GM12878 (cell line): ENCODE results near the gene AANAT. TPM values are rescaled to one million over a fixed set of nuclear protein-coding genes. Genes with fewer than 3 reads are reported as not detected.

ENCODE experiments used
- ATAC-seq: fragments of 200-7000 bp; cut with Tn5 transposase; 3 replicates; pipeline ENCODE4 v1.9.1; 2020; ENCODE audit warnings: mild to moderate bottlenecking, moderate library complexity
- BruUV-seq: library from RNA; stranded (reverse); fragments of 400-500 nt; replicated peaks from 2 replicates; lab custom pipeline; 2021; lab: Mats Ljungman, UMichigan
- CTCF ChIA-PET: fragments of 300-600 bp; sonication (Branson Sonifier 250); formaldehyde crosslinking; extraction: SDS; loops from one replicate; lab custom pipeline; 2021; ENCODE audit warnings: inconsistent platforms; lab: Yijun Ruan, JAX
- POLR2A ChIA-PET: fragments of 350-600 bp; formaldehyde crosslinking; extraction: SDS; loops from one replicate; lab custom pipeline; 2021; ENCODE audit warnings: inconsistent platforms; lab: Charles Lee
- RAD21 ChIA-PET: fragments of 300-600 bp; sonication (Branson Sonifier 250); formaldehyde crosslinking; loops from one replicate; lab custom pipeline; 2023; ENCODE audit warnings: antibody characterized with exemption; ENCODE audit not compliant: unreplicated experiment; lab: Charles Lee
- SMC1A ChIA-PET: fragments of 300-600 bp; sonication (Branson Sonifier 250); formaldehyde crosslinking; loops from one replicate; lab custom pipeline; 2023; ENCODE audit not compliant: unreplicated experiment, uncharacterized antibody; lab: Charles Lee
- DNase-seq: peaks from one replicate; pipeline ENCODE4 v3.0.0-alpha.2; 2011; ENCODE audit warnings: low read depth, low spot score
- FAIRE-seq: peaks from 3 replicates; lab custom pipeline; 2011; peaks lifted over from hg19 to GRCh38; lab: Jason Lieb, UNC
- H2AFZ ChIP-seq: 2 replicates; pipeline ENCODE4 v1.6.0; 2011; ENCODE audit warnings: low read depth, low read length, control low read depth; ENCODE audit not compliant: control insufficient read depth
- H3K27ac ChIP-seq: 2 replicates; pipeline ENCODE4 v1.5.1; 2011; ENCODE audit warnings: control low read depth; ENCODE audit not compliant: control insufficient read depth, insufficient read depth
- H3K27me3 ChIP-seq, 2 experiments: replicated peaks in 1 of 2; 2 replicates each; pipeline versions ENCODE4 v1.6.0 to v1.6.1; 2011; ENCODE audit warnings: low read length in 1 of 2; ENCODE audit not compliant: control insufficient read depth in 2 of 2, insufficient read depth in 2 of 2
- H3K36me3 ChIP-seq, 2 experiments: 2 replicates each; pipeline ENCODE4 v1.5.1; 2011; ENCODE audit warnings: low read length in 1 of 2; ENCODE audit not compliant: control insufficient read depth in 2 of 2, insufficient read depth in 2 of 2
- H3K4me1 ChIP-seq: 2 replicates; pipeline ENCODE4 v1.6.1; 2011; ENCODE audit warnings: mild to moderate bottlenecking, low read length, moderate library complexity, mixed read lengths; ENCODE audit not compliant: control insufficient read depth, insufficient read depth
- H3K4me2 ChIP-seq: 2 replicates; pipeline ENCODE4 v1.6.0; 2011; ENCODE audit warnings: control low read depth; ENCODE audit not compliant: control insufficient read depth, insufficient read depth
- H3K4me3 ChIP-seq: fragments of 200-600 bp; sonication (generic); 2 replicates; pipeline ENCODE4 v1.5.1; 2016
- H3K79me2 ChIP-seq: 2 replicates; pipeline ENCODE4 v1.6.0; 2011; ENCODE audit warnings: low read length; ENCODE audit not compliant: control insufficient read depth, insufficient read depth
- H3K9ac ChIP-seq: 2 replicates; pipeline ENCODE4 v1.8.0; 2011; ENCODE audit warnings: low read length, control low read depth, mixed read lengths; ENCODE audit not compliant: control insufficient read depth, insufficient read depth
- H3K9me3 ChIP-seq: replicated peaks from 3 replicates; pipeline ENCODE4 v1.5.1; 2011; ENCODE audit warnings: mild to moderate bottlenecking, low read length; ENCODE audit not compliant: control insufficient read depth, insufficient read depth
- H4K20me1 ChIP-seq: 2 replicates; pipeline ENCODE4 v1.6.0; 2011; ENCODE audit not compliant: control insufficient read depth, insufficient read depth
- ASH2L ChIP-seq: fragments of 300-600, 200-600 bp; sonication (generic); IDR thresholded peaks from 2 replicates; pipeline ENCODE4 v1.6.1; 2017; ENCODE audit warnings: low read depth, mild to moderate bottlenecking, borderline replicate concordance
- ATF2 ChIP-seq: IDR thresholded peaks from 2 replicates; pipeline ENCODE4 v1.6.1; 2012; ENCODE audit warnings: low read length, inconsistent platforms
- BACH1 ChIP-seq: fragments of 450-650 bp; IDR thresholded peaks from 2 replicates; pipeline ENCODE4 v1.6.1; 2017; ENCODE audit warnings: mild to moderate bottlenecking, borderline replicate concordance
- CREB1 ChIP-seq: IDR thresholded peaks from 2 replicates; pipeline ENCODE4 v1.6.1; 2012; ENCODE audit warnings: low read depth, mild to moderate bottlenecking, inconsistent platforms
- DPF2 ChIP-seq: fragments of 450-650 bp; IDR thresholded peaks from 2 replicates; pipeline ENCODE4 v1.6.1; 2017; ENCODE audit warnings: mild to moderate bottlenecking
- E2F4 ChIP-seq: IDR thresholded peaks from 2 replicates; pipeline ENCODE4 v1.6.1; 2012; ENCODE audit warnings: low read depth, low read length, improper control_type of control experiment
- EZH2 ChIP-seq: IDR thresholded peaks from 2 replicates; pipeline ENCODE4 v1.6.1; 2012; ENCODE audit warnings: low read depth, mild to moderate bottlenecking, control low read depth, inconsistent platforms, low read length, borderline replicate concordance; ENCODE audit not compliant: control insufficient read depth
- HSF1 ChIP-seq: fragments of 150-350 bp; IDR thresholded peaks from 2 replicates; pipeline ENCODE4 v1.6.1; 2014; ENCODE audit warnings: mild to moderate bottlenecking, low read depth, low read length
- MEF2A ChIP-seq: IDR thresholded peaks from 2 replicates; pipeline ENCODE4 v1.6.1; 2011; ENCODE audit warnings: low read depth, mild to moderate bottlenecking, low read length, moderate library complexity; ENCODE audit not compliant: insufficient read depth
- NFYB ChIP-seq: IDR thresholded peaks from 2 replicates; pipeline ENCODE4 v1.6.1; 2011; ENCODE audit warnings: low read depth, mild to moderate bottlenecking, low read length, improper control_type of control experiment, moderate library complexity; ENCODE audit not compliant: insufficient read depth
- NR2F1 ChIP-seq: fragments of 450-650 bp; conservative IDR thresholded peaks from 2 replicates; pipeline ENCODE4 v1.6.1; 2017; ENCODE audit warnings: mild to moderate bottlenecking
- PAX5 ChIP-seq: IDR thresholded peaks from 2 replicates; pipeline ENCODE4 v1.6.1; 2011; ENCODE audit warnings: low read depth, low read length, borderline replicate concordance
- PBX3 ChIP-seq: IDR thresholded peaks from 2 replicates; pipeline ENCODE4 v1.6.1; 2011; ENCODE audit warnings: mild to moderate bottlenecking, low read depth, low read length, moderate library complexity; ENCODE audit not compliant: insufficient replicate concordance
- WGBS: methylation state at CpG from one replicate; pipeline ENCODE4 v1.1.6; 2016; ENCODE audit warnings: low lambda C conversion rate; ENCODE audit not compliant: insufficient replicate concordance, insufficient coverage; ENCODE audit errors: missing lambda C conversion rate; 5-methylcytosine and 5-hydroxymethylcytosine counted together
- in situ Hi-C: fragments of 300-500 bp; cut with MboI; formaldehyde crosslinking; loops from 9 replicates; pipeline ENCODE4 v1.14.3; 2018; ENCODE audit warnings: mixed read lengths
- intact Hi-C: fragments of 100-400 bp; cut with micrococcal nuclease; formaldehyde crosslinking; loops from one replicate; pipeline ENCODE4 v1.14.2; 2022; ENCODE audit not compliant: unreplicated experiment
- polyA plus RNA-seq, 11 experiments: library from polyadenylated mRNA; depleted of rRNA in 4 of 11; unstranded in 6 of 11; stranded (reverse) in 5 of 11; fragments of >200 nt; fragmentation: Nextera tagmentation in 4 of 11; fragmentation: Illumina TruSeq in 1 of 11; extraction: Ambion mirVana in 4 of 11; extraction: Trizol in 1 of 11; gene quantifications; 1 replicate in 1 of 11; 2 replicates in 10 of 11; pipeline versions ENCODE4 v1.2.1 to v1.2.3, GENCODE V29; 2011 to 2016; ENCODE audit warnings: inconsistent platforms in 2 of 11, missing spikeins in 2 of 11, low read depth in 1 of 11
- total RNA-seq, 4 experiments: library from RNA; depleted of rRNA in 3 of 4; stranded (reverse); fragments of >200 nt in 3 of 4; fragmentation: Illumina TruSeq in 1 of 4; extraction: Trizol in 1 of 4; gene quantifications; 2 replicates each; pipeline versions ENCODE4 v1.2.1 to v1.2.3, GENCODE V29; 2013 to 2021

Gene AANAT
- total and polyA plus RNA-seq, 10 of the 15 experiments (the other 5 are each of a cell fraction or from before 2014, with no cell fraction given): 0.23 TPM; not detected in 9

GRCh38 chr17:76510831-76511244 is 43.4 kb downstream of the AANAT start:
- H3K9me3 ChIP-seq: no peaks in the 10 kb centered on the region
- intact Hi-C loops (no loop called here), in situ Hi-C loops (no loop called here)
- H3K27ac ChIP-seq: no peak overlapping the region
- no peaks in the 10 kb centered on the region for H4K20me1 ChIP-seq
- DNase-seq (no peak), FAIRE-seq (no peak), ATAC-seq (no peak)
- H2AFZ ChIP-seq: no peak overlapping the region
- RAD21 ChIA-PET: interaction anchor here (0.6 to 1.1 kb wide), 4 partner anchors 11 to 52 kb away, joined by 3 to 5 read pairs (median 4); no protein-coding TSS in a partner anchor
- CTCF ChIA-PET: interaction anchor here (0.8 to 7.8 kb wide), 7 partner anchors 31 to 126 kb away, joined by 3 to 65 read pairs (median 3); partner anchors contain the start of genes AANAT, SPHK1 and UBE2O
- no peak overlapping the region for H3K4me3 ChIP-seq
- no peak overlapping the region for H3K4me2 ChIP-seq
- no peaks in the 10 kb centered on the region for H3K36me3 ChIP-seq
- no peak for TF ChIP-seq CREB1
- TF ChIP-seq BACH1: no peak
- no peak for TF ChIP-seq PBX3
- TF ChIP-seq MEF2A: no peak
- no peak for TF ChIP-seq EZH2
- no peak for TF ChIP-seq E2F4
- TF ChIP-seq HSF1: no peak
- no peak for TF ChIP-seq DPF2
- no peak for TF ChIP-seq ATF2
- TF ChIP-seq NFYB: no peak
- no peak for TF ChIP-seq NR2F1
- TF ChIP-seq ASH2L: no peak
- no peak for TF ChIP-seq PAX5
- TF ChIP-seq, all 136 proteins: peak for 0
- no TSS peak for BruUV-seq
- Histone ChIP-seq H3K79me2 (no peaks in the 10 kb centered on the region), H3K27me3 (no peaks in the 10 kb centered on the region; a peak in 1 of 4 replicates), H3K9ac (no peak overlapping the region), H3K4me1 (peaks cover 17% of the 10 kb centered on the region)
- WGBS: 35% methylated on average over 9 of the region's 9 CpGs
- SMC1A ChIA-PET: interaction anchor here (1.0 to 2.7 kb wide), 4 partner anchors 44 to 97 kb away, joined by 3 to 10 read pairs (median 4); partner anchors contain the start of gene AANAT
- POLR2A ChIA-PET: interaction anchor here (0.6 kb wide), 1 partner anchor 212 kb away, joined by 3 read pairs; no protein-coding TSS in a partner anchor
